SU-DHL-6 (cell line): Measurements from ENCODE around the gene COL1A1.

Experiments used
- EZH2phosphoT487 ChIP-seq: fragments of 200-600 bp; sonication (generic), shearing (Covaris generic); conservative IDR thresholded peaks from 2 replicates; pipeline ENCODE4 v1.6.1; 2018; ENCODE audit warnings: mild to moderate bottlenecking, antibody characterized with exemption, low read length, moderate library complexity, mixed read lengths
- TF ChIP-seq, protein P1 (sequence below): fragments of 200-600 bp; sonication (generic); IDR thresholded peaks from one replicate; pipeline ENCODE4 v1.5.1; 2017; ENCODE audit warnings: antibody characterized with exemption, mild to moderate bottlenecking, low read length, moderate library complexity; ENCODE audit not compliant: insufficient read depth, poor library complexity, severe bottlenecking

GRCh38 chr17:50198026-50198669, 3.3 kb downstream of the COL1A1 start:
- TF ChIP-seq, protein P1, sequence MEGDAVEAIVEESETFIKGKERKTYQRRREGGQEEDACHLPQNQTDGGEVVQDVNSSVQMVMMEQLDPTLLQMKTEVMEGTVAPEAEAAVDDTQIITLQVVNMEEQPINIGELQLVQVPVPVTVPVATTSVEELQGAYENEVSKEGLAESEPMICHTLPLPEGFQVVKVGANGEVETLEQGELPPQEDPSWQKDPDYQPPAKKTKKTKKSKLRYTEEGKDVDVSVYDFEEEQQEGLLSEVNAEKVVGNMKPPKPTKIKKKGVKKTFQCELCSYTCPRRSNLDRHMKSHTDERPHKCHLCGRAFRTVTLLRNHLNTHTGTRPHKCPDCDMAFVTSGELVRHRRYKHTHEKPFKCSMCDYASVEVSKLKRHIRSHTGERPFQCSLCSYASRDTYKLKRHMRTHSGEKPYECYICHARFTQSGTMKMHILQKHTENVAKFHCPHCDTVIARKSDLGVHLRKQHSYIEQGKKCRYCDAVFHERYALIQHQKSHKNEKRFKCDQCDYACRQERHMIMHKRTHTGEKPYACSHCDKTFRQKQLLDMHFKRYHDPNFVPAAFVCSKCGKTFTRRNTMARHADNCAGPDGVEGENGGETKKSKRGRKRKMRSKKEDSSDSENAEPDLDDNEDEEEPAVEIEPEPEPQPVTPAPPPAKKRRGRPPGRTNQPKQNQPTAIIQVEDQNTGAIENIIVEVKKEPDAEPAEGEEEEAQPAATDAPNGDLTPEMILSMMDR: peak; percentile 75
- TF ChIP-seq EZH2phosphoT487: no peak
